NCI-H2227 (cell line): Measurements from ENCODE around the gene SLIT1.
A peak's percentile ranks its signal among the peaks of the same experiment; 100 is the strongest.
"Not testable (repeated sequence)": the region's sequence is repeated elsewhere in the genome, so short reads cannot be mapped to it uniquely, and the experiment has no call there.

Experiments
- DNase-seq: peaks from one replicate; lab custom pipeline; 2025; ENCODE audit not compliant: unreplicated experiment; lab: John Stamatoyannopoulos, UW

Gene SLIT1

GRCh38 chr10:97048649-97049427 is 136.9 kb downstream of the SLIT1 start:
- DNase-seq, result no peak

- no peak for DNase-seq
Observed at GRCh38 chr10:97047788-97048187, 138.0 kb downstream of the SLIT1 start.

- no peak for DNase-seq
Observed at GRCh38 chr10:97047083-97047736, 138.5 kb downstream of the SLIT1 start.

- DNase-seq, result no peak
Observed at GRCh38 chr10:97046456-97047082, 139.2 kb downstream of the SLIT1 start.

- no peak for DNase-seq
Observed at GRCh38 chr10:97043563-97043855, 142.2 kb downstream of the SLIT1 start.

- DNase-seq, result no peak
Observed at GRCh38 chr10:97042716-97043562, 142.8 kb downstream of the SLIT1 start.

GRCh38 chr10:97042081-97042480 is 143.7 kb downstream of the SLIT1 start:
- DNase-seq, result no peak

- DNase-seq, result no peak
Observed at GRCh38 chr10:97040706-97041105, 145.1 kb downstream of the SLIT1 start.

GRCh38 chr10:97040248-97040584 is 145.5 kb downstream of the SLIT1 start:
- no peak for DNase-seq

- DNase-seq, result no peak
Observed at GRCh38 chr10:97039538-97040247, 146.1 kb downstream of the SLIT1 start.

- DNase-seq, result peak; percentile 2
Observed at GRCh38 chr10:97038688-97039087, 147.1 kb downstream of the SLIT1 start.

- DNase-seq, result peak; percentile 87
Observed at GRCh38 chr10:97037365-97038361, 148.1 kb downstream of the SLIT1 start.

GRCh38 chr10:97034958-97035769 is 150.6 kb downstream of the SLIT1 start:
- DNase-seq, result no peak

GRCh38 chr10:97034301-97034700 is 151.5 kb downstream of the SLIT1 start:
- no peak for DNase-seq

GRCh38 chr10:97033841-97034240 is 151.9 kb downstream of the SLIT1 start:
- DNase-seq, result not testable (repeated sequence)

GRCh38 chr10:97032624-97033023 is 153.1 kb downstream of the SLIT1 start:
- no peak for DNase-seq

- DNase-seq, result no peak
Observed at GRCh38 chr10:97031459-97031858, 154.3 kb downstream of the SLIT1 start.

- no peak for DNase-seq
Observed at GRCh38 chr10:97030894-97031293, 154.9 kb downstream of the SLIT1 start.

- DNase-seq, result no peak
Observed at GRCh38 chr10:97029271-97029670, 156.5 kb downstream of the SLIT1 start.
